Measurements from ENCODE around the gene USP17L13.
"Not testable (repeated sequence)": the region's sequence is repeated elsewhere in the genome, so short reads cannot be mapped to it uniquely, and the experiment has no call there.

The USP17L13 gene, protein sequence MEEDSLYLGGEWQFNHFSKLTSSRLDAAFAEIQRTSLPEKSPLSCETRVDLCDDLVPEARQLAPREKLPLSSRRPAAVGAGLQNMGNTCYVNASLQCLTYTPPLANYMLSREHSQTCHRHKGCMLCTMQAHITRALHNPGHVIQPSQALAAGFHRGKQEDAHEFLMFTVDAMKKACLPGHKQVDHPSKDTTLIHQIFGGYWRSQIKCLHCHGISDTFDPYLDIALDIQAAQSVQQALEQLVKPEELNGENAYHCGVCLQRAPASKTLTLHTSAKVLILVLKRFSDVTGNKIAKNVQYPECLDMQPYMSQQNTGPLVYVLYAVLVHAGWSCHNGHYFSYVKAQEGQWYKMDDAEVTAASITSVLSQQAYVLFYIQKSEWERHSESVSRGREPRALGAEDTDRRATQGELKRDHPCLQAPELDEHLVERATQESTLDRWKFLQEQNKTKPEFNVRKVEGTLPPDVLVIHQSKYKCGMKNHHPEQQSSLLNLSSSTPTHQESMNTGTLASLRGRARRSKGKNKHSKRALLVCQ

DNA sequence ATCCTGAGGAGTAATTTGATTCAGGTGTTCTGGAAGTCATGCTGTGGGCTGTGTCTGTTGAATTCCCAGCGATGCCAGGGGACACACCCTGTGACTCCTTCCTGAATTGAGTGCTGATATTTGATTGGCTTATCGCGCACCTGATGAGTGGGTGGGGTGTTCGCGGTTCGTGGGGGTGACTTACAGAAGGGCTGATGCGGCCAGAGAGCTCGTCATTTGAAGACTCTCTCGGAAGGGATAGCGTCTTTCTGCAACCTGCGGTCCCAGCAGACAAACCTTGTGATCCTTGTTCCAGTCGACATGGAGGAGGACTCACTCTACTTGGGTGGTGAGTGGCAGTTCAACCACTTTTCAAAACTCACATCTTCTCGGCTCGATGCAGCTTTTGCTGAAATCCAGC is at the start of gene USP17L13:
Gene USP17L13, plus strand, starts transcription at position 301 of the 400 bp plus-strand sequence. Its CDS starts 0 bp downstream, at position 301.
- H3K36me3 ChIP-seq (ENCODE audit: control insufficient read depth, low read depth, low read length); H3K27me3 ChIP-seq (ENCODE audit: control insufficient read depth, insufficient read depth, low read length); H3K4me3 ChIP-seq (ENCODE audit: low read length); H3K9me3 ChIP-seq (ENCODE audit: control insufficient read depth, low read depth, low read length); H3K27ac ChIP-seq (ENCODE audit: low read length); H3K9ac ChIP-seq (ENCODE audit: low read length); H3K4me1 ChIP-seq (ENCODE audit: control insufficient read depth, low read depth, low read length): not testable (repeated sequence)

GRCh38 chr4:9210357-9210756 is 14.3 kb upstream of the USP17L13 start, which contains the start of gene USP17L10:
USP17L10 (plus strand) TSS chr4:9210657; CDS start chr4:9210657, 0 bp downstream.
- not testable (repeated sequence) for H3K4me3 ChIP-seq (ENCODE audit: low read length); H3K27ac ChIP-seq (ENCODE audit: low read length); H3K36me3 ChIP-seq (ENCODE audit: control insufficient read depth, low read depth, low read length); H3K9me3 ChIP-seq (ENCODE audit: control insufficient read depth, low read depth, low read length); H3K27me3 ChIP-seq (ENCODE audit: control insufficient read depth, insufficient read depth, low read length); H3K9ac ChIP-seq (ENCODE audit: low read length); H3K4me1 ChIP-seq (ENCODE audit: control insufficient read depth, low read depth, low read length)

GRCh38 chr4:9214701-9215100 is 10.0 kb upstream of the USP17L13 start:
- H3K36me3 ChIP-seq (ENCODE audit: control insufficient read depth, low read depth, low read length); H3K4me3 ChIP-seq (ENCODE audit: low read length); H3K4me1 ChIP-seq (ENCODE audit: control insufficient read depth, low read depth, low read length); H3K9ac ChIP-seq (ENCODE audit: low read length); H3K9me3 ChIP-seq (ENCODE audit: control insufficient read depth, low read depth, low read length); H3K27me3 ChIP-seq (ENCODE audit: control insufficient read depth, insufficient read depth, low read length); H3K27ac ChIP-seq (ENCODE audit: low read length): not testable (repeated sequence)

DNA sequence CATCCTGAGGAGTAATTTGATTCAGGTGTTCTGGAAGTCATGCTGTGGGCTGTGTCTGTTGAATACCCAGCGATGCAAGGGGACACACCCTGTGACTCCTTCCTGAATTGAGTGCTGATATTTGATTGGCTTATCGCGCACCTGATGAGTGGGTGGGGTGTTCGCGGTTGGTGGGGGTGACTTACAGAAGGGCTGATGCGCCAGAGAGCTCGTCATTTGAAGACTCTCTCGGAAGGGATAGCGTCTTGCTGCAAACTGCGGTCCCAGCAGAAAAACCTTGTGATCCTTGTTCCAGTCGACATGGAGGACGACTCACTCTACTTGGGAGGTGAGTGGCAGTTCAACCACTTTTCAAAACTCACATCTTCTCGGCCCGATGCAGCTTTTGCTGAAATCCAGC is 9.6 kb upstream of the USP17L13 start, which contains the start of gene USP17L11:
Gene USP17L11, plus strand, starts transcription at position 301 of the 400 bp plus-strand sequence. Its CDS starts 0 bp downstream, at position 301.
- not testable (repeated sequence) for H3K4me3 ChIP-seq (ENCODE audit: low read length); H3K36me3 ChIP-seq (ENCODE audit: control insufficient read depth, low read depth, low read length); H3K27me3 ChIP-seq (ENCODE audit: control insufficient read depth, insufficient read depth, low read length); H3K9me3 ChIP-seq (ENCODE audit: control insufficient read depth, low read depth, low read length); H3K4me1 ChIP-seq (ENCODE audit: control insufficient read depth, low read depth, low read length); H3K27ac ChIP-seq (ENCODE audit: low read length); H3K9ac ChIP-seq (ENCODE audit: low read length)

GRCh38 chr4:9219852-9220251 is 4.8 kb upstream of the USP17L13 start, which contains the start of gene USP17L12:
USP17L12 (plus strand) TSS chr4:9220152; CDS start chr4:9220152, 0 bp downstream.
- H3K27me3 ChIP-seq (ENCODE audit: control insufficient read depth, insufficient read depth, low read length); H3K36me3 ChIP-seq (ENCODE audit: control insufficient read depth, low read depth, low read length); H3K9ac ChIP-seq (ENCODE audit: low read length); H3K4me1 ChIP-seq (ENCODE audit: control insufficient read depth, low read depth, low read length); H3K9me3 ChIP-seq (ENCODE audit: control insufficient read depth, low read depth, low read length); H3K4me3 ChIP-seq (ENCODE audit: low read length); H3K27ac ChIP-seq (ENCODE audit: low read length): not testable (repeated sequence)

DNA sequence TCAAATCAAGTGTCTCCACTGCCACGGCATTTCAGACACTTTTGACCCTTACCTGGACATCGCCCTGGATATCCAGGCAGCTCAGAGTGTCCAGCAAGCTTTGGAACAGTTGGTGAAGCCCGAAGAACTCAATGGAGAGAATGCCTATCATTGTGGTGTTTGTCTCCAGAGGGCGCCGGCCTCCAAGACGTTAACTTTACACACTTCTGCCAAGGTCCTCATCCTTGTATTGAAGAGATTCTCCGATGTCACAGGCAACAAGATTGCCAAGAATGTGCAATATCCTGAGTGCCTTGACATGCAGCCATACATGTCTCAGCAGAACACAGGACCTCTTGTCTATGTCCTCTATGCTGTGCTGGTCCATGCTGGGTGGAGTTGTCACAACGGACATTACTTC is 5.6 kb downstream of the USP17L13 start:
- not testable (repeated sequence) for H3K4me3 ChIP-seq (ENCODE audit: low read length); H3K27ac ChIP-seq (ENCODE audit: low read length); H3K9me3 ChIP-seq (ENCODE audit: control insufficient read depth, low read depth, low read length)

GRCh38 chr4:9234085-9234484 is 9.4 kb downstream of the USP17L13 start, which contains the start of gene USP17L15:
USP17L15 (plus strand) TSS chr4:9234385; CDS start chr4:9234385, 0 bp downstream.
- H3K9ac ChIP-seq (ENCODE audit: low read length); H3K4me3 ChIP-seq (ENCODE audit: low read length); H3K27me3 ChIP-seq (ENCODE audit: control insufficient read depth, insufficient read depth, low read length); H3K4me1 ChIP-seq (ENCODE audit: control insufficient read depth, low read depth, low read length); H3K27ac ChIP-seq (ENCODE audit: low read length); H3K9me3 ChIP-seq (ENCODE audit: control insufficient read depth, low read depth, low read length); H3K36me3 ChIP-seq (ENCODE audit: control insufficient read depth, low read depth, low read length): not testable (repeated sequence)

More for the DNA sequence above, 5.6 kb downstream of the USP17L13 start:
- not testable (repeated sequence) for H3K4me1 ChIP-seq (ENCODE audit: control insufficient read depth, low read depth, low read length); H3K9ac ChIP-seq (ENCODE audit: low read length); H3K36me3 ChIP-seq (ENCODE audit: control insufficient read depth, low read depth, low read length); H3K27me3 ChIP-seq (ENCODE audit: control insufficient read depth, insufficient read depth, low read length)

DNA sequence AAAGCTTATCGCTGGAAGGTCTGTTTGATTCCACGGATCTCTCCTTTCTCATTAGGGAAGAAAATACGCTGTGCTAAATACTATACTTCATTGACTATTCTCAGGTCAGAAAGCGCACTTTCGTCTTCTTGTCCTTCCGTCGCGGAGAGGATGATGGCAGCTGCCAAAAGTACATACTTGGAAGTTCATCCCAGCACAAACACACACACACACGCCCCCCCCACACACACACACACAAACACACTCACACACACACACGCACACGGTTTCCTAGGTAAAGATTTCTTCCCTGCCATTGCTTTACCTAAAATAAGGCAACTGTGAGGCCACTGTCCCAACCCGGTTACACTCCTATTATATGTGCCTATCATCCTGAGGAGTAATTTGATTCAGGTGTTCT is 13.8 kb downstream of the USP17L13 start:
- not testable (repeated sequence) for H3K27me3 ChIP-seq (ENCODE audit: control insufficient read depth, insufficient read depth, low read length); H3K9me3 ChIP-seq (ENCODE audit: control insufficient read depth, low read depth, low read length); H3K4me1 ChIP-seq (ENCODE audit: control insufficient read depth, low read depth, low read length); H3K36me3 ChIP-seq (ENCODE audit: control insufficient read depth, low read depth, low read length); H3K9ac ChIP-seq (ENCODE audit: low read length); H3K4me3 ChIP-seq (ENCODE audit: low read length); H3K27ac ChIP-seq (ENCODE audit: low read length)

GRCh38 chr4:9243579-9243978 is 18.9 kb downstream of the USP17L13 start, which contains the start of gene USP17L17:
USP17L17 (plus strand) TSS chr4:9243879; CDS start chr4:9243879, 0 bp downstream.
- not testable (repeated sequence) for H3K36me3 ChIP-seq (ENCODE audit: control insufficient read depth, low read depth, low read length); H3K27ac ChIP-seq (ENCODE audit: low read length); H3K9me3 ChIP-seq (ENCODE audit: control insufficient read depth, low read depth, low read length); H3K4me1 ChIP-seq (ENCODE audit: control insufficient read depth, low read depth, low read length); H3K27me3 ChIP-seq (ENCODE audit: control insufficient read depth, insufficient read depth, low read length); H3K4me3 ChIP-seq (ENCODE audit: low read length); H3K9ac ChIP-seq (ENCODE audit: low read length)

- not testable (repeated sequence) for H3K27me3 ChIP-seq (ENCODE audit: control insufficient read depth, insufficient read depth, low read length); H3K9me3 ChIP-seq (ENCODE audit: control insufficient read depth, low read depth, low read length); H3K4me1 ChIP-seq (ENCODE audit: control insufficient read depth, low read depth, low read length); H3K36me3 ChIP-seq (ENCODE audit: control insufficient read depth, low read depth, low read length); H3K9ac ChIP-seq (ENCODE audit: low read length); H3K27ac ChIP-seq (ENCODE audit: low read length); H3K4me3 ChIP-seq (ENCODE audit: low read length)
These were observed 23.4 kb downstream of the USP17L13 start, which contains the start of gene USP17L18 for GRCh38 chr4:9247953-9248680. USP17L18 (plus strand) TSS chr4:9248630; CDS start chr4:9248630, 0 bp downstream.

GRCh38 chr4:9253078-9253477 is 28.4 kb downstream of the USP17L13 start, which contains the start of gene USP17L19:
USP17L19 (plus strand) TSS chr4:9253378; CDS start chr4:9253378, 0 bp downstream.
- H3K27me3 ChIP-seq (ENCODE audit: control insufficient read depth, insufficient read depth, low read length); H3K27ac ChIP-seq (ENCODE audit: low read length); H3K4me1 ChIP-seq (ENCODE audit: control insufficient read depth, low read depth, low read length); H3K9ac ChIP-seq (ENCODE audit: low read length); H3K9me3 ChIP-seq (ENCODE audit: control insufficient read depth, low read depth, low read length); H3K36me3 ChIP-seq (ENCODE audit: control insufficient read depth, low read depth, low read length); H3K4me3 ChIP-seq (ENCODE audit: low read length): not testable (repeated sequence)

Measured in iPS-18a (cell line).